ENCODE data around the gene SLC48A1. TPM values are rescaled to one million over a fixed set of nuclear protein-coding genes. Genes with fewer than 3 reads are reported as not detected.

SLC48A1 gene
- total and polyA plus RNA-seq, 2 donors (not counting 1 experiment from before 2014, with no cell fraction given), result 9.0 to 18.7 TPM

DNA sequence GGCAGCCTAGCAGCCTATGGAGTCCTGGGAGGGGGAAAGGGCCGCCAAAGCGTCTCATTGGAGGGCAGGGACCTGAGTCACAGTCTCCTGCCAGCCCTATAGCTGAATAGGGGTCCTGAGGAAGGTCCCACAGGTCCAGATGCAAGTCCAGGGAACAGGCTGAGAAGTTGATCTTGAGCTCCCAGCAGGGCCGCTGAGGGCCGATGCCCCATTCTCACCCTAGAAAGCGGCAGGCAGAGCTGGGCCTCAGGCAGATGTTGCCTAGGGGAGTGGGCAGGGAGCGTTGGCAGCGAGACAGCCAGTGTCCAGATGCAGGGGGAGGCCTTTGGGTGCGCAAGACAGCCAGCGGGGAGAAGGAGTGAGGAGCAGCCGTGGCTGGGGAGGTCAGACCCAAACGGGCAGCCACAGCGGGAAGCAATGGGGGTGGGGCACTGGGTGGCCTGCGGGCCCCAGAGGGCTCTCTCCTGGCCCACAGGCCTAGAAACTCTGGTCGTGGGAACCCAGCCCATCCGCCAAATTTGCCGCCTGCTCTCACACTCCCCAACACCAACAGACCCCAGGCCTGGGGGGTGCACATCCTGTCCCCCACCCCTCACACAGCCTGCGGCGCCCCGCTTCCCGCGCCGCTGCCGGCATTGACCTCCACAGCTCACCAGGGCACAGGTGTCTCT lies 45.6 kb downstream of the SLC48A1 start:
- peak overlapping the region; percentile 84 for H3K27ac ChIP-seq (ENCODE audit: insufficient read depth, low read length)
- H3K4me1 ChIP-seq (ENCODE audit: control insufficient read depth, extremely low read depth, insufficient read depth, low read length), result peaks cover 50% of the 10 kb centered on the region
- no peaks in the 10 kb centered on the region for H4K20me1 ChIP-seq (ENCODE audit: control insufficient read depth, extremely low read depth, insufficient read depth, low read length)
- peaks cover 64% of the 10 kb centered on the region for H3K79me2 ChIP-seq (ENCODE audit: control insufficient read depth, insufficient read depth, low read length)
- no peak for DNase-seq (ENCODE audit: low read depth in 2 of 2)
- H3K9ac ChIP-seq (ENCODE audit: insufficient read depth, low read length), result peak overlapping the region; percentile 87
- peaks cover 3% of the 10 kb centered on the region for H3K36me3 ChIP-seq (ENCODE audit: control insufficient read depth, insufficient read depth, low read length)
- H3K27me3 ChIP-seq (ENCODE audit: control insufficient read depth, insufficient read depth, low read length), result no peaks in the 10 kb centered on the region
- H2AFZ ChIP-seq (ENCODE audit: low read length), result no peak overlapping the region
- peak overlapping the region; percentile 60 to 91 (median 74) for H3K4me3 ChIP-seq (replicated peaks in 1 of 4; ENCODE audit: control extremely low read depth in 1 of 4, insufficient read depth in 1 of 4, low read depth in 3 of 4, low read length in 4 of 4)
- H3K4me2 ChIP-seq (ENCODE audit: extremely low read depth, insufficient read depth, low read length), result peak overlapping the region; percentile 98
- no peaks in the 10 kb centered on the region for H3K9me3 ChIP-seq (ENCODE audit: control insufficient read depth, insufficient read depth, low read depth, low read length)
- TF ChIP-seq, protein P1, sequence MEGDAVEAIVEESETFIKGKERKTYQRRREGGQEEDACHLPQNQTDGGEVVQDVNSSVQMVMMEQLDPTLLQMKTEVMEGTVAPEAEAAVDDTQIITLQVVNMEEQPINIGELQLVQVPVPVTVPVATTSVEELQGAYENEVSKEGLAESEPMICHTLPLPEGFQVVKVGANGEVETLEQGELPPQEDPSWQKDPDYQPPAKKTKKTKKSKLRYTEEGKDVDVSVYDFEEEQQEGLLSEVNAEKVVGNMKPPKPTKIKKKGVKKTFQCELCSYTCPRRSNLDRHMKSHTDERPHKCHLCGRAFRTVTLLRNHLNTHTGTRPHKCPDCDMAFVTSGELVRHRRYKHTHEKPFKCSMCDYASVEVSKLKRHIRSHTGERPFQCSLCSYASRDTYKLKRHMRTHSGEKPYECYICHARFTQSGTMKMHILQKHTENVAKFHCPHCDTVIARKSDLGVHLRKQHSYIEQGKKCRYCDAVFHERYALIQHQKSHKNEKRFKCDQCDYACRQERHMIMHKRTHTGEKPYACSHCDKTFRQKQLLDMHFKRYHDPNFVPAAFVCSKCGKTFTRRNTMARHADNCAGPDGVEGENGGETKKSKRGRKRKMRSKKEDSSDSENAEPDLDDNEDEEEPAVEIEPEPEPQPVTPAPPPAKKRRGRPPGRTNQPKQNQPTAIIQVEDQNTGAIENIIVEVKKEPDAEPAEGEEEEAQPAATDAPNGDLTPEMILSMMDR (conservative IDR thresholded peaks at IDR 0.05 in 1 of 2, IDR thresholded peaks at IDR 0.05 in 1 of 2; ENCODE audit: low read depth in 1 of 2, low read length in 2 of 2), result no peak
- no peak for TF ChIP-seq EZH2 (IDR thresholded peaks at IDR 0.05; ENCODE audit: low read length, missing control alignments)

DNA sequence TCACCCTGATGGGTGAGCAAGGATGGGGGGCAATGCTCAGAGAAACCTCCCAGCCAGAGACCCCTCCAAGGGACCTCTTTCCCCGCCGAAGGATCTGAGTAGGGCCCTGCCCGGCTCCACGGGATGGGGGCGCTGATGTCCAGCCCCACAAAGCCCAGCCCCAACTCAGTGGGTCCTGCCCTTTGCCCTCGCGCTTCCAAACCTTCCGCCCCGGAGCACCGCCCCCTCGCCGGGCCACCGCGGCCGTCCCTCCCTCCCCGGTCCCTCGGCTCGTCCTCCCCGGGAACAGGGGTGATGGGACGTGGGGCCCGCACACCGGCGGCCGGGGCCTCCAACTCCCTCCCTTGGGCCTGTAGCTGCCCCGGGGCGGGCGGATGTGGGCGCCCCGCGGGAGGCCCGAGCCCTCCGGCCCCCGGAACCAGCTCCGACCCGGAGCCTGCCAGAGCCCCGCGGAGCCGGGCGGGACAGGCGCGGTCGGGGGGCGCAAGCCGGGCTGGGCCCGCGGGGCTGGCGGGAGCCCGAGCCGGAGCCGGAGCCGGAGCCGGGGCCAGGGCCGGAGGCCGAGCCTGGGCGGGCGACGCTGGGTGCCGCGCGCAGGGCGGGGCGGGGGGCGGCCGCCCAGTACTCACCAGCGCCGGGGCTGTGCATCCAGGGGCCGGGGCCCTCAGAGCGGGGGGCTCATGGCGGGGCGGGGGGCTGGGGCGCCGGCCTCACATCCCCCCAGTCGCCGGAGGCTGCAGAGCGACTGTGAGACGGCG lies 46.3 kb downstream of the SLC48A1 start:
- H3K27ac ChIP-seq (ENCODE audit: insufficient read depth, low read length), result peak overlapping the region; percentile 84
- H3K27me3 ChIP-seq (ENCODE audit: control insufficient read depth, insufficient read depth, low read length), result no peaks in the 10 kb centered on the region
- H3K4me1 ChIP-seq (ENCODE audit: control insufficient read depth, extremely low read depth, insufficient read depth, low read length), result peaks cover 43% of the 10 kb centered on the region
- DNase-seq (ENCODE audit: low read depth in 2 of 2), result no peak
- TF ChIP-seq, protein P1 (conservative IDR thresholded peaks at IDR 0.05 in 1 of 2, IDR thresholded peaks at IDR 0.05 in 1 of 2; ENCODE audit: low read depth in 1 of 2, low read length in 2 of 2), result peak; percentile 34 to 40
- TF ChIP-seq EZH2 (IDR thresholded peaks at IDR 0.05; ENCODE audit: low read length, missing control alignments), result no peak
- peaks cover 57% of the 10 kb centered on the region for H3K79me2 ChIP-seq (ENCODE audit: control insufficient read depth, insufficient read depth, low read length)
- no peaks in the 10 kb centered on the region for H4K20me1 ChIP-seq (ENCODE audit: control insufficient read depth, extremely low read depth, insufficient read depth, low read length)
- peak overlapping the region; percentile 98 for H3K4me2 ChIP-seq (ENCODE audit: extremely low read depth, insufficient read depth, low read length)
- H3K9ac ChIP-seq (ENCODE audit: insufficient read depth, low read length), result peak overlapping the region; percentile 87
- no peaks in the 10 kb centered on the region for H3K9me3 ChIP-seq (ENCODE audit: control insufficient read depth, insufficient read depth, low read depth, low read length)
- H3K4me3 ChIP-seq (replicated peaks in 1 of 4; ENCODE audit: control extremely low read depth in 1 of 4, insufficient read depth in 1 of 4, low read depth in 3 of 4, low read length in 4 of 4), result peak overlapping the region; percentile 60 to 91 (median 74)
- H2AFZ ChIP-seq (ENCODE audit: low read length), result no peak overlapping the region
- peaks cover 3% of the 10 kb centered on the region for H3K36me3 ChIP-seq (ENCODE audit: control insufficient read depth, insufficient read depth, low read length)

DNA sequence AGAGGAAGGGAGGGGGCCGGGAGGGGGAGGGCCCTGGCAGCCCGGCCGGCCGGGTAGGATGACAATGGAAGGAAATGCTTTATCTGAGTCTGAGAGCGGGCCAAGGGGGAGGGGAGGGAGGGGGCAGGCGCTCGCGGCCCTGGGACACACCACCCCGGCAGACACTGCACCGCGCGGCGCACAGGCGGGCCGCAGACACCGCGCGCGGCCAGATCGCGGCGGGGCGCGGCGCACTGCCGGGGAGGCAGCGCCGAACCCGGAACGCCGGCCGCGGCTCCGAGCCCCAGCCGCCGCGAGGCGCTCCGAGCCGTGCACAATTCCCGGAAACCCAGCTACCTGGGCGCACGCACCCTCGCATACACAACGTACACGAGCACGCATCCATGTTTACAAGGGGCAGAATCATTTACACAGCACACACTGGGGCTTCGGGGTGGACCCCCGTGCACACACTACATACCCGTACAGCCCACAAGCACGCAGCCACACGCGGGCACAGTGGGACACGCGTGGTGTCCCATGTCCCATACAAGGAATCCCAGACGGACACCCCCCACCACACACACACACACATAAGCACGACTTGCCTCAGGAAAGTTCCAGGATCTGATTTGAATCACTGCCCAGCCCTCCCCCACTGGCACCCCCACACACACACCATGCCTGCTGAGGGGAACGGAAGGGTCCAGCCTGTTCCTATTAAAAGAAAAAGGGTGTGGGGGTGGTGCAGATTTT lies 47.0 kb downstream of the SLC48A1 start, which contains the start of gene HDAC7:
HDAC7 (minus strand) TSS at position 8 of the 735 bp plus-strand sequence. CDS start 118 bp downstream, outside the sequence.
- H3K79me2 ChIP-seq (ENCODE audit: control insufficient read depth, insufficient read depth, low read length), result peaks cover 50% of the 10 kb centered on the region
- no peak within 1 kb of the TSS for H2AFZ ChIP-seq (ENCODE audit: low read length)
- H3K4me2 ChIP-seq (ENCODE audit: extremely low read depth, insufficient read depth, low read length), result peak within 1 kb of the TSS; percentile 100
- H3K36me3 ChIP-seq (ENCODE audit: control insufficient read depth, insufficient read depth, low read length), result peaks cover 3% of the 10 kb centered on the region
- H3K4me3 ChIP-seq (replicated peaks in 1 of 4; ENCODE audit: control extremely low read depth in 1 of 4, insufficient read depth in 1 of 4, low read depth in 3 of 4, low read length in 4 of 4), result peak within 1 kb of the TSS; percentile 87 to 91 (median 90)
- H4K20me1 ChIP-seq (ENCODE audit: control insufficient read depth, extremely low read depth, insufficient read depth, low read length), result no peaks in the 10 kb centered on the region
- no peaks in the 10 kb centered on the region for H3K9me3 ChIP-seq (ENCODE audit: control insufficient read depth, insufficient read depth, low read depth, low read length)
- peak within 1 kb of the TSS; percentile 88 for H3K27ac ChIP-seq (ENCODE audit: insufficient read depth, low read length)
- H3K4me1 ChIP-seq (ENCODE audit: control insufficient read depth, extremely low read depth, insufficient read depth, low read length), result peaks cover 36% of the 10 kb centered on the region
- no peaks in the 10 kb centered on the region for H3K27me3 ChIP-seq (ENCODE audit: control insufficient read depth, insufficient read depth, low read length)
- peak within 1 kb of the TSS; percentile 87 for H3K9ac ChIP-seq (ENCODE audit: insufficient read depth, low read length)
- DNase-seq (ENCODE audit: low read depth in 2 of 2), result peak; percentile 84 to 87
- TF ChIP-seq EZH2 (IDR thresholded peaks at IDR 0.05; ENCODE audit: low read length, missing control alignments), result no peak
- TF ChIP-seq, protein P1 (conservative IDR thresholded peaks at IDR 0.05 in 1 of 2, IDR thresholded peaks at IDR 0.05 in 1 of 2; ENCODE audit: low read depth in 1 of 2, low read length in 2 of 2), result no peak
